Measurements from ENCODE around the gene OTOG.

OTOG gene

DNA sequence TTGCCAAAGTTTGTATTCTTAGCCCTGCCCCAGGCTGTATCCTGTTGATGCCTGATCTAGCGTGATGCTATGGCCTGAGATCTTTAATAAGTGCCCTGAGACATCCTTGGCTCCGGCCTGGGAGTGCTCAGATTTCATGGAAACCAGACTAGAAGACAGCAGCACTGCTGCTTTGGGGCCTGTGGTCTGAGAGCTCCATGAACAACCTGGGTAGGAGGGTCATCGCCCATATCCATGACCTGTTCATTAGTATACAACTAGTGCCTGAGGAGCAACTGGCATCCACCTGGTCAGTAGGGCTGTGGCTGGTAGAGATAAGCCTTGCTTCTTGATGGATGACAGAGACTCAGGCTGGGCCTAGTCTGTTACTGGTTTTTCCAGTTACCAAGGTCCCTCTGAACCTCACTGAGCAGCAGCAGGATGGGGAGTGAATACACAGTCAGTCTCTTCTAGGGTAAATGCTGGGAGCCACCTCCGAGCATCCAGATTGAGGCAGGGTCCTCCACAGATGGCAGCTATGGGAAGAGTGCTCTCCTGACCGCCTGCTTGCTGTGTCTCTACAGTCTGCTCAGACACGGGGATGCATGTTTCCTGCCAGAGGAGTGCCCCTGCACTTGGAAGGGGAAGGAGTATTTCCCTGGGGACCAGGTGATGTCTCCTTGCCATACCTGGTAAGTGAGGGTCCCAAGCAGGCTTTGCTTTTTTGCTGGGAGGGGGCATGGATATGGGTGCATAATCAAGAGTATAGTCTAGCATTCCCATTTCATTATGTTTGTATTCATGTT is 39.0 kb downstream of the OTOG start:
- Histone ChIP-seq H3K9me3 (ENCODE audit: control insufficient read depth, insufficient read depth, low read length) (no peaks in the 10 kb centered on the region), H3K4me1 (ENCODE audit: insufficient read depth, low read length) (no peaks in the 10 kb centered on the region), H3K36me3 (ENCODE audit: insufficient read depth, low read length) (no peaks in the 10 kb centered on the region), H3K9ac (ENCODE audit: low read depth, low read length) (no peak overlapping the region)

DNA sequence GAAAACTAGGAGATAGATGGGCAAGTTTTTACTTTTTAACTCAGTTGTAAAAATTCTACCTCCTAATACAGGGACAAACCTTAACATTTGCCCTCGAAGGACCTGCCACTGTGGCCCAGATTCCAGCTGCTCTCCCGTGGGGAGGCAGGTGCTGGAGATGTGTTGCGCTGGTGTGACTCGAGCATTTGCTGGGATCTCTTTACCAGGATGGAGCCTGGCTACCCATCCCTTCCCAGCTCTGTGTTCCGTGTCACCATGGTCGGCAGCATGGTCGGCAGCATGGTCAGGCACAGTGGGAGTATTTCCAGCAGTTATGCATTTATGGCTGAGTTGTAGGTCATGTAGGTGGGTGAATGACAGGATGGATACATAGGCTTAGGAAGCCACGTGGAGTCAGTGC is 41.1 kb downstream of the OTOG start:
- H3K9ac ChIP-seq (ENCODE audit: low read depth, low read length): no peak overlapping the region
- no peaks in the 10 kb centered on the region for H3K36me3 ChIP-seq (ENCODE audit: insufficient read depth, low read length)
- H3K4me1 ChIP-seq (ENCODE audit: insufficient read depth, low read length): no peaks in the 10 kb centered on the region
- no peaks in the 10 kb centered on the region for H3K9me3 ChIP-seq (ENCODE audit: control insufficient read depth, insufficient read depth, low read length)

DNA sequence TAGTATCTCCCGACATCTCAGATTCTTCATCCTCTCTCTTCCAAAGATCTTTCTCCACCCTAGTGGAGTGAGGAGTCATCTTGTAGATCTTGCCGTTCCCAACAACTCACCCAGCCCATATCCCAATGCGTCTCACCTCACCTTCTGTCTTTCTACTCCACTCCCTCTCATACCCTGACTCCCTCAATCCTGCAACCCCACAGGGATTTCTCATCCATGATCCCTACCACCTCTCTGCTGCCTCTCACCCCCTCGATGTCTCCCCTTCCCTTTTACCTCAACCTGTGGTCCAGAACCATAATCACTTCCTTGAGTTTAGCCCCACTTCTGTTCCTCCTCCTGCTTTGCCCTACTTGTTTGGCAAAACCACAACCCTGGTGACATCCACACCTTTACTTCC is 41.7 kb downstream of the OTOG start:
- Histone ChIP-seq H3K4me1 (ENCODE audit: insufficient read depth, low read length) (no peaks in the 10 kb centered on the region), H3K9me3 (ENCODE audit: control insufficient read depth, insufficient read depth, low read length) (no peaks in the 10 kb centered on the region), H3K36me3 (ENCODE audit: insufficient read depth, low read length) (no peaks in the 10 kb centered on the region), H3K9ac (ENCODE audit: low read depth, low read length) (no peak overlapping the region)

DNA sequence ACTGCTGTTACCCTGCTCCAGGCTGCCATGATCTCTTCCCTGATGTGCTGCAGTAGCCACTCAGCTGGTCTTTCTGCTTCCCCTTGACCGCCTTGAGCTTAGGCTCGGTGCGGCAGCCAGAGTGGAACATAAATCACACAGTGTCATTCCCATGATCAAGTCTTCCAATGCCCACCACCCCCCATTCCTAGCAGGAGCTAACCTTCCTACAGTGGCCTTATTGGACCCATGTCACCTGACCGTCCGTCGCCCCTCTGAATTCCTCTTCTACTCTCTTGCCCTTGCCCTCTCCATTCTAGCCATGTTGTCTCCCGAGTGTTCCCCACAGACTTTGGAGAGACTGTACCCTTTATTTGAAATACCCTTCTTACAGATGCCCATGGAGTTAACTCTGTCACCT is 43.4 kb downstream of the OTOG start:
- no peaks in the 10 kb centered on the region for H3K9me3 ChIP-seq (ENCODE audit: control insufficient read depth, insufficient read depth, low read length)
- H3K4me1 ChIP-seq (ENCODE audit: insufficient read depth, low read length): no peaks in the 10 kb centered on the region
- H3K36me3 ChIP-seq (ENCODE audit: insufficient read depth, low read length): no peaks in the 10 kb centered on the region
- H3K9ac ChIP-seq (ENCODE audit: low read depth, low read length): no peak overlapping the region

DNA sequence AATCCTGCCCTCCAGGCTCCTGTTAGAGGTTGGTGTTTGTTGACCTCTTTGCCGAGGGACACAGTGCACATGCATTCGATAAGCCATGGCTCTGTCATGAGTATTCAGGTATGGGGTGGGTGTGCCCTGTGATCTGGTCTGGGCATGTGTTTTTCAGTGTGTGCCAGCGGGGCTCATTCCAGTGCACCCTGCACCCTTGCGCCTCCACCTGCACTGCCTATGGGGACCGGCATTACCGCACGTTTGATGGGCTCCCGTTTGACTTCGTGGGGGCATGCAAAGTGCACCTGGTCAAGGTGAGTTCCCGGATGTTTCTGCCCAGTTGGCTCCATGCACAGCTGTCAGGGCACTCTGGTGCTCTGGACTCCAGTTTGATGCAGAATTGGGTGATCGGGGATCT is 44.2 kb downstream of the OTOG start:
- Histone ChIP-seq H3K9me3 (ENCODE audit: control insufficient read depth, insufficient read depth, low read length) (no peaks in the 10 kb centered on the region), H3K9ac (ENCODE audit: low read depth, low read length) (no peak overlapping the region), H3K4me1 (ENCODE audit: insufficient read depth, low read length) (no peaks in the 10 kb centered on the region), H3K36me3 (ENCODE audit: insufficient read depth, low read length) (no peaks in the 10 kb centered on the region)

DNA sequence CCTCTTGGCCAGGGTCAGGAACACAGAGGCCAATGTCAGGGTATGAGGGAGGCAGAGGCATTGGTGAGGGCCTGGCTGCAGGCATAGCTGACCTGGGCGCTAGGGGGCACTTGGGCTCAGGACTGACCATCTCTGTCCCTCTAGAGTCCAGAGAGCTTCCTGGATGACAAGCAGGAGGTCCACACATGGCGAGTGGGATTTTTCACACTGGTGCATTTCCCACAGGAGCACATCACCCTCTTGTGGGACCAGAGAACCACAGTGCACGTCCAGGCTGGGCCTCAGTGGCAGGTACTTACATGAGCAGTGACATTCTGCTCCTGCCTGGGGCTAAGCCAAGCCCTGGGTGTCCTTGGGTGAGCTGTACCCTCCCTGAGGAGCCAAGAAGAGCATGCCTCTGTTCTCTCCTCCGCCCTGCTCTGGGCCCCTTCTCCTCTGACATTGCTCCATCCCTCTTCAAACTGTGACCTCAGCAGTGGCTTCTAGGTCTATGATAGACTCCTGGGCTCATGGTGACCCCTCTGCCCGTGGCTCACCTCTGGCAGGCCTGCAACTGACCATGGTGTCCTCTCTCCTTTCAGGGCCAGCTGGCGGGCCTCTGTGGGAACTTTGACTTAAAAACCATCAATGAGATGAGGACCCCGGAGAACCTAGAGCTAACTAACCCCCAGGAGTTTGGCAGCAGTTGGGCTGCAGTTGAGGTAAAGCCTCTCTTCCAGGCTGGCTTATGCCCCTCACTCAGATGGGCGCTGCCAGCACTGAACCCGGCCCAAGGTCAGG is 46.6 kb downstream of the OTOG start:
- H3K4me1 ChIP-seq (ENCODE audit: insufficient read depth, low read length): no peaks in the 10 kb centered on the region
- no peaks in the 10 kb centered on the region for H3K36me3 ChIP-seq (ENCODE audit: insufficient read depth, low read length)
- H3K9ac ChIP-seq (ENCODE audit: low read depth, low read length): no peak overlapping the region
- H3K9me3 ChIP-seq (ENCODE audit: control insufficient read depth, insufficient read depth, low read length): no peaks in the 10 kb centered on the region

DNA sequence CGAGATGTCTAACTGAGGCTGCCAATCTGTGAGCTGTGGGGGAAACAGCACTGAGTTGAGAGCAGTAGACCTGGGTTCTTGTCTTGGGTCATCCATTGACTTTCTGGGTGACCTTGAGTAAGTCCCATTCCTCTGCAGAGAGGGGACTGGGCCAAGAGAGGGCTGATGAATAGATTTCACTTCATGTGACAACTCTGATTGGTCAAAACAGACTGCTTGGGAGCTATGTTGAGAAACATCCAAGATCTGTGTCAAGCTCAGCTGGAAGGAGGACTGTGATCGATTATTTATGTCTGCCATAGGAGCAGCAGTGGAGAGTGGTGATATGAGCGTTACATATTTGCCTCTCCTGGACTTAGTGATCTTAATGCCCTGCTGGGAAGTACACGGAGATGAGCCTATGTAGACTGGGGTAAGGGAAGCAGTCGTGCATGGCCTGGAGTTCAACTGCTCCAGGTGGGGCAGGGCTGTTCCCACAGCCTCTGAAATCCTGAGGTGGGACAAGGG is 47.7 kb downstream of the OTOG start:
- H3K4me1 ChIP-seq (ENCODE audit: insufficient read depth, low read length): no peaks in the 10 kb centered on the region
- no peaks in the 10 kb centered on the region for H3K36me3 ChIP-seq (ENCODE audit: insufficient read depth, low read length)
- H3K9me3 ChIP-seq (ENCODE audit: control insufficient read depth, insufficient read depth, low read length): no peaks in the 10 kb centered on the region
- no peak overlapping the region for H3K9ac ChIP-seq (ENCODE audit: low read depth, low read length)

DNA sequence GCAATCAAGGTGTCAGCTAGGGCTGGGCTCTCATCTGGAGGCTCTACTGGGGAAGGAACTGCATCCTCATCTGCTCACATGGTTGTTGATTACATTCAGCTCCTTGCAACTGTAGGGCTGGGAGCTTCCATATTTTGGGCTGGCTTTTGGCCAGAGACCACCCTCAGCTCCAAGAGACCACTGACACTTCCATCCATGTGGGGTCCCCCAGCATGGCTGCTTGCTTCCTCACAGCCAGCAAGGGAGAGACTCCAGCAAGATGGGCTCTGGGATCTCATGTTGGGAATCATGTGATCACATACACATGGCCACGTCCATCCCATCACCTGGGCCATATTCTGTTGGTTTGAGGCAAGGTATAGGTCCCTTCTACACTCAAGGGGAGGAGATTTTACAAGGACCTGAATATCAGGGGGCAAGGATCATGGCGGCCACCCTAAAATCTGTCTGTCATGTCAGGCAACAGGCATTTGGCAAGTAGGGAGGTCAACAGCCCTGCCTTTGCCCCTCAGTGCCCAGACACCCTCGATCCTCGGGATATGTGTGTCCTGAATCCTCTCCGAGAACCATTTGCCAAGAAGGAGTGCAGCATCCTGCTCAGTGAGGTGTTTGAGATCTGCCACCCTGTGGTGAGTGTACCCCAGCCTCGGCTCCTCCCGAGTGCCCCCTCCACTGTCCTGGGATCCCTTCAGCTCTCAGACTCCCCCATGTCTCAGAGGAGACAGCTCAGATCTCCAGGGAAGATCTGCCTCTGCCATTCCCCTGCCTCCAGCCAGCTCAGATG is 48.7 kb downstream of the OTOG start:
- H3K9me3 ChIP-seq (ENCODE audit: control insufficient read depth, insufficient read depth, low read length): no peaks in the 10 kb centered on the region
- H3K36me3 ChIP-seq (ENCODE audit: insufficient read depth, low read length): no peaks in the 10 kb centered on the region
- H3K9ac ChIP-seq (ENCODE audit: low read depth, low read length): no peak overlapping the region
- H3K4me1 ChIP-seq (ENCODE audit: insufficient read depth, low read length): no peaks in the 10 kb centered on the region

DNA sequence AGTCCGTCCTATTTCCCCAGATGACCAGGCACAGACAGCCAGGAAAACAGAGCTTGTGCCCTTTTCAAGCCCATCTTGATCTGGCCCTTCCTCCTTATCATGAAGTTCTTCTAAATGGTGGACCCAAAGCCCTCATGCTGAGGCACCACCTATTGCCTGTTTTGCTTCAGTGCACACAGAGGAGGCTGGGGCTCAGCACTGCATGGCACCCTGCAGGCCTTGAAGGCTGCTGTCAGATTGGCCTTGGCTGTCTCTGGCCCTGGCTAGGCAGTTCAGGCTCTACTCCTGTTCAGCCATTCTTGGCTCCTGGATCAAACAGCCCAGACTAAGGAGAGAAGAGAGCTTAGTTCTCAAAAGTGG is 49.2 kb downstream of the OTOG start:
- Histone ChIP-seq H3K36me3 (ENCODE audit: insufficient read depth, low read length) (no peaks in the 10 kb centered on the region), H3K9me3 (ENCODE audit: control insufficient read depth, insufficient read depth, low read length) (no peaks in the 10 kb centered on the region), H3K9ac (ENCODE audit: low read depth, low read length) (no peak overlapping the region), H3K4me1 (ENCODE audit: insufficient read depth, low read length) (no peaks in the 10 kb centered on the region)

DNA sequence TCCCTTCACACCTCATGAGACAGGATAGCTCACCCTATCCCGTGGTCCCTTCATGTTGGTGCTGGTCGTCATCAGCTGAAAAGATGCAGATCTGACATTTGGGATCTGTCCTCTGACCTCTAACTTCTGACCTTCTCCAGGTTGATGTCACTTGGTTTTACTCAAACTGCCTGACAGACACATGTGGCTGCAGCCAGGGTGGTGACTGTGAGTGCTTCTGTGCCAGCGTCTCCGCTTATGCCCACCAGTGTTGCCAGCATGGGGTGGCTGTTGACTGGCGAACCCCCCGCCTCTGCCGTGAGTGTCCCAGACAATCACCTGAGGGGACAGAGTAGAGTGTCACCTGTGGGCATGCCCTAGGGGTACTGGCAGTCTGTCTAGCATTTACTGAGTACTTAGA is 49.7 kb downstream of the OTOG start:
- H3K9me3 ChIP-seq (ENCODE audit: control insufficient read depth, insufficient read depth, low read length): no peaks in the 10 kb centered on the region
- no peaks in the 10 kb centered on the region for H3K36me3 ChIP-seq (ENCODE audit: insufficient read depth, low read length)

DNA sequence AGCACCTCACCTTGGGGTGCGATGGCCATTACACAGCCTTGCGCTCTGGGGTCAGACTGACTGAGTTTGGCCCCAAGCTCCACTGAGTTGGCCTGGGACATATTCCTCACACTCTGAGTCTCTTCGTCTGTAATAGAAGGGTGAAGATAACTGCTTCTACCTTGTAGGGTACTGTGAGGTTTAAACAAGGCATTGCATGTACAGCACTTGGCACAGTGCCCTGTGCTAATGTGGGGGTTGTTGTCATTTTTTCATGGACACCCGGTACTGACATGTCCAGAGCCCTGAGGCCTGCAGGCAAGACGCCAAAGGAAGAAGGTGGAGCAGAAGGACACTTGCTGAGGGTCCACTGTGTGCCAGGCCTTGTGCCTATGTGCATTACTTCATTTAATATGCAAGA is 50.7 kb downstream of the OTOG start:
- Histone ChIP-seq H3K9ac (ENCODE audit: low read depth, low read length) (no peak overlapping the region), H3K9me3 (ENCODE audit: control insufficient read depth, insufficient read depth, low read length) (no peaks in the 10 kb centered on the region), H3K36me3 (ENCODE audit: insufficient read depth, low read length) (no peaks in the 10 kb centered on the region), H3K4me1 (ENCODE audit: insufficient read depth, low read length) (no peaks in the 10 kb centered on the region)

More for the DNA sequence above, 49.7 kb downstream of the OTOG start:
- H3K9ac ChIP-seq (ENCODE audit: low read depth, low read length): no peak overlapping the region
- H3K4me1 ChIP-seq (ENCODE audit: insufficient read depth, low read length): no peaks in the 10 kb centered on the region

DNA sequence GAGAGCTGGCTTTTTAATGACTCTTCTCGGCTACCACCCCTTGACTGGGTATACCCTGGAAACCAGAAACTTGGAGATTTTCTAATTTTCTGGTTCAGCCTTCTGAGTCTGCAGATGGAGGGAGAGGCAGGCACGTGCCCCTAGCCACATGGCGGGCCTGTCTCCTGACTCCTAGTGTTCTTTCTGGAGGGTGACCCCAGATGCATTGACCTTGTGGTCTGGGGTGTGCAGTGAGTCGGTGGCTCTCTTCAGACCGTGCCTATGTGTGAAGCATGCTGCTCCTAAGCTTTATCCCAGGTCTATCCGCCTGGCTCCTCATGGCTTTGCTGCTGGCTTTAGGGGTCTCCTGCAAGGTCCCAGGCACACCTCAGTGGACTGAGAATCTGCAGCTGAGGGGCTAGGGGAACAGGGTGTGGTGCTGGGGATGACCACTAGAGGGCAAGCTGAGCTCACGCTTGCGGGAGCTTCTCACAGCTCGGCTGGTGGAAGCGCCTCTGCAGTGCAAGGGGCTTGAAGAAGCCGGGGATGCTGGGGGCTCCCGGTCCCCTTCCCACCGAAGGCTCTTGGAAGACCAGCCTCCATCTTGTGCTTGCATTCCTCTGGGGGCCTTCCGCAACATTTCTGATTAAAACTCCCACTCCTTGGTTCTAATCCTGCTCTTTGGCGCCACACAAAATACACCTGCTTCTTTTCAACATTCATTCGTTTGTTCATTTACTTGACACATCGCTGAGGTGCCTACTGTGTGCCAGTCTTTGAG is 51.8 kb downstream of the OTOG start:
- H3K36me3 ChIP-seq (ENCODE audit: insufficient read depth, low read length): no peaks in the 10 kb centered on the region
- H3K9ac ChIP-seq (ENCODE audit: low read depth, low read length): no peak overlapping the region
- H3K4me1 ChIP-seq (ENCODE audit: insufficient read depth, low read length): no peaks in the 10 kb centered on the region
- H3K9me3 ChIP-seq (ENCODE audit: control insufficient read depth, insufficient read depth, low read length): no peaks in the 10 kb centered on the region

DNA sequence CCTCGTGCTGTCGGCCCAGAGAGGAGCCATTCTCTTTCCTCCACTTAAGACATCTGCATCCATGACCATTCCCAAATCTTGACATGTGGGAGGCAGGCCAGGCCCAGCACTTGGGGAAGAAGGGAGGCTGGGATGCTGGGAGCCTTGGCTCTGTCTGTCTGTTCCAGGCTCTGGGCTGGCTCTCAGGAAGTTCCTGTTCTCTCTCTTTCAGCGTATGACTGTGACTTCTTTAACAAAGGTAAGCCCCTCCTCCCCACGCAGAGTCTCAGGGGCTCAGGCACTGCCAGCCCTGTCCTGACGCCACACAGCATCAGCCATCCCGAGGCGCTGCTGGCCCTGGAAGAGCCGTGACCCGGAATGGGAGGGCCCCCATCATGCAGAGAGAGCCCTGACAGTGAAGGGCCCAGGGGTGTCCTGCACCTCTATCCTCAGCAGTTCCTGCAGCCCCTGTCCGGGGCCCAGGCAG is 52.4 kb downstream of the OTOG start:
- H3K4me1 ChIP-seq (ENCODE audit: insufficient read depth, low read length): no peaks in the 10 kb centered on the region
- no peak overlapping the region for H3K9ac ChIP-seq (ENCODE audit: low read depth, low read length)
- no peaks in the 10 kb centered on the region for H3K36me3 ChIP-seq (ENCODE audit: insufficient read depth, low read length)
- no peaks in the 10 kb centered on the region for H3K9me3 ChIP-seq (ENCODE audit: control insufficient read depth, insufficient read depth, low read length)
